Tibial artery (tissue), 4 donors: ENCODE measurements around the gene EID1.

Experiments used
- DNase-seq, 2 donors: peaks; one replicate each; pipeline ENCODE4 v3.0.0-alpha.2; 2019
- H3K27ac ChIP-seq, 2 donors: fragments of 200-600 bp; sonication (generic) in 1 of 2; 1 replicate in 1 of 2; 2 replicates in 1 of 2; pipeline ENCODE4 v1.5.1; 2018 to 2019; ENCODE audit warnings: mild to moderate bottlenecking in 1 of 2
- H3K27me3 ChIP-seq, 2 donors: fragments of 200-600 bp; sonication (generic) in 1 of 2; one replicate each; pipeline versions ENCODE4 v1.5.1 to v1.6.0; 2016 to 2019
- H3K36me3 ChIP-seq, 3 donors: fragments of 200-600 bp; sonication (generic) in 2 of 3; one replicate each; pipeline ENCODE4 v1.5.1; 2016 to 2019; ENCODE audit warnings: mild to moderate bottlenecking in 2 of 3
- H3K4me1 ChIP-seq, 4 donors: fragments of 200-600 bp; sonication (generic) in 2 of 4; 1 replicate in 3 of 4; 2 replicates in 1 of 4; pipeline ENCODE4 v1.5.1; 2016 to 2019
- H3K4me3 ChIP-seq, 2 donors: fragments of 200-600 bp; sonication (generic) in 1 of 2; 1 replicate in 1 of 2; 2 replicates in 1 of 2; pipeline ENCODE4 v1.5.1; 2018 to 2019; ENCODE audit warnings: mild to moderate bottlenecking in 2 of 2
- H3K9me3 ChIP-seq, 3 donors: fragments of 200-600 bp; sonication (generic) in 1 of 3; one replicate each; pipeline ENCODE4 v1.5.1; 2016 to 2019
- intact Hi-C: fragments of 100-400 bp; cut with DNase I; formaldehyde crosslinking; loops from one replicate; pipeline ENCODE4 v1.15.0; 2023; ENCODE audit warnings: low total_unique reads
- TF ChIP-seq, protein P1 (sequence below), 2 experiments: fragments of 200-600 bp in 1 of 2; fragments of 450-650 bp in 1 of 2; IDR thresholded peaks; one replicate each; pipeline ENCODE4 v1.5.1; 2017 to 2019; ENCODE audit warnings: antibody characterized with exemption in 2 of 2, mild to moderate bottlenecking in 1 of 2, moderate library complexity in 1 of 2

EID1 gene

DNA sequence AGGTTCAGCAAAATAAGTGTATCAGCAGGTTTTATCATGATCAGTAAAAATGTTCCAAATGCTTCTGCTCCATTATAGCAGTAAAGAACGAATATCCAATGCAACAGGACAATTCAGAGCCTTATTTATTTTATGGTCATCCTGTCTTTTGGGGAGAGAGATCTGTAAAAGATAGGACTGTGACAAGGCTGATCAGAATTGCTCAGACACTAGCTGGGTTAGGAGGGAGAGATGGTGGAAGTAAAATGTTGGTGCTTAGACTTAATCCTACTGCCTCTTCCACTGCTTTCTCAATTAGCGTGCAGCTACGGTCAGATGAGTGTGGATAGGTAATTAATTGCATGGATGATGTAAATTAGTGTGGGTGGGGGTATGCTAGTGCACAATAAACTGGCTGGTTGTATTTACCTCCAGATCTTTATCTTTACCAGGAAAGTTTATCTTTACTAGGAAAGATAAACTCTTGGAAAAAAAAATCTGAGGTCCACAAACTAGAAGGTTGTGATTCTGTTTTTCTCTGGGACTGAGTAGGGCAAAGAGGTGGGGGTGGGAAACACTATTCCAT, 2.2 kb downstream of the EID1 start:
- Histone ChIP-seq H3K9me3 (no peaks in the 10 kb centered on the region), H3K4me1 (peaks cover 0 to 22% (median 8%) of the 10 kb centered on the region in 4 donors), H3K36me3 (no peaks in the 10 kb centered on the region), H3K27me3 (no peaks in the 10 kb centered on the region), H3K4me3 (no peak overlapping the region), H3K27ac (no peak overlapping the region)
- DNase-seq, result no peak
- intact Hi-C loops, result no loop called here
- TF ChIP-seq, protein P1, sequence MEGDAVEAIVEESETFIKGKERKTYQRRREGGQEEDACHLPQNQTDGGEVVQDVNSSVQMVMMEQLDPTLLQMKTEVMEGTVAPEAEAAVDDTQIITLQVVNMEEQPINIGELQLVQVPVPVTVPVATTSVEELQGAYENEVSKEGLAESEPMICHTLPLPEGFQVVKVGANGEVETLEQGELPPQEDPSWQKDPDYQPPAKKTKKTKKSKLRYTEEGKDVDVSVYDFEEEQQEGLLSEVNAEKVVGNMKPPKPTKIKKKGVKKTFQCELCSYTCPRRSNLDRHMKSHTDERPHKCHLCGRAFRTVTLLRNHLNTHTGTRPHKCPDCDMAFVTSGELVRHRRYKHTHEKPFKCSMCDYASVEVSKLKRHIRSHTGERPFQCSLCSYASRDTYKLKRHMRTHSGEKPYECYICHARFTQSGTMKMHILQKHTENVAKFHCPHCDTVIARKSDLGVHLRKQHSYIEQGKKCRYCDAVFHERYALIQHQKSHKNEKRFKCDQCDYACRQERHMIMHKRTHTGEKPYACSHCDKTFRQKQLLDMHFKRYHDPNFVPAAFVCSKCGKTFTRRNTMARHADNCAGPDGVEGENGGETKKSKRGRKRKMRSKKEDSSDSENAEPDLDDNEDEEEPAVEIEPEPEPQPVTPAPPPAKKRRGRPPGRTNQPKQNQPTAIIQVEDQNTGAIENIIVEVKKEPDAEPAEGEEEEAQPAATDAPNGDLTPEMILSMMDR (IDR thresholded peaks at IDR 0.05), result no peak

DNA sequence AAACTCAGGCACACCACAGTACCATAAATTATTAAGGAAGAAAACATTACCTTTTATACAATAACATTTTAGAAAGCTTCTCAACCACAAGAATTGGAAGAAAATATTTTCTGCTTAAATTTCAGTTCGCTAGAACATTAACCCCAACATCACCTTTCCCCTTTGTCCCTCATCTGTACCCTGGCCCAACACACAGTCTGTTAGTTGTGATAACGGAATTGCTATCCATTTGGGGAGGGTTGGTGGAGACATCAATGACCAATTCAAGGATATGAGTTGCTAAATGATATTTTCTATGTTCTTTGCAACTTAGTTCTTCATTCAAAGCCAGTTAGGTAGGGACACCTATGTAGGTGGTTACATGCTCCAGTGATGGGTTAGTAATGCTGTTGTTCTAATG, 5.8 kb downstream of the EID1 start:
- DNase-seq, result no peak
- intact Hi-C loops, result no loop called here
- no peaks in the 10 kb centered on the region for H3K27me3 ChIP-seq
- H3K4me3 ChIP-seq, result no peak overlapping the region
- no peak overlapping the region for H3K27ac ChIP-seq
- no peaks in the 10 kb centered on the region for H3K36me3 ChIP-seq
- no peaks in the 10 kb centered on the region for H3K9me3 ChIP-seq
- H3K4me1 ChIP-seq, result peaks cover 0 to 25% (median 8%) of the 10 kb centered on the region in 4 donors
- TF ChIP-seq, protein P1 (IDR thresholded peaks at IDR 0.05), result no peak

GRCh38 chr15:48887144-48887543, 9.2 kb downstream of the EID1 start:
- Histone ChIP-seq H3K9me3 (no peaks in the 10 kb centered on the region), H3K4me3 (no peak overlapping the region), H3K4me1 (peaks cover 0 to 16% (median 0%) of the 10 kb centered on the region in 4 donors), H3K27me3 (no peaks in the 10 kb centered on the region), H3K27ac (no peak overlapping the region), H3K36me3 (no peaks in the 10 kb centered on the region)
- intact Hi-C loops, result no loop called here
- DNase-seq, result no peak
- TF ChIP-seq, protein P1 (IDR thresholded peaks at IDR 0.05), result no peak

DNA sequence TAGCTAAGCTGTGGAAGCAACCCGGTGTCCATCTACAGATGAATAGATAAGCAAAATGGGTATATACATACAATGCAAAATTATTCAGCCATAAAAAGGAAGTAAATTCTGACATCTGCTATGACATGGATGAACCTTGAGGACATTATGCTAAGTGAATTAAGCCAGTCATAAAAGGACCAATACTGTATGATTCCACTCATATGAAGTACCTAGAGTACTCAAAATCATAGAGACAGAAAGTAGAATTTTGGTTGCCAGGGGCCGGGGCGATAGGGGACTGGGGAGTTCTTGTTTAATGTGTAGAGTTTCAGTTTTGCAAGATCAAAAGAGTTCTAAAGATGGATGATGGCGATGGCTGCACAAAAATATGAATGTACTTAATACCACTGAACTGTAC, 10.3 kb downstream of the EID1 start:
- TF ChIP-seq, protein P1 (IDR thresholded peaks at IDR 0.05), result no peak
- intact Hi-C loops, result no loop called here
- peaks cover 0 to 16% (median 0%) of the 10 kb centered on the region in 4 donors for H3K4me1 ChIP-seq
- no peaks in the 10 kb centered on the region for H3K36me3 ChIP-seq
- peak overlapping the region in 1 of 2 donors; percentile 52 for H3K27ac ChIP-seq
- no peaks in the 10 kb centered on the region for H3K27me3 ChIP-seq
- H3K4me3 ChIP-seq, result no peak overlapping the region
- DNase-seq, result no peak
- no peaks in the 10 kb centered on the region for H3K9me3 ChIP-seq

- peak overlapping the region in 1 of 2 donors; percentile 52 for H3K27ac ChIP-seq
- no peaks in the 10 kb centered on the region for H3K27me3 ChIP-seq
- no peak overlapping the region for H3K4me3 ChIP-seq
- intact Hi-C loops, result no loop called here
- no peaks in the 10 kb centered on the region for H3K36me3 ChIP-seq
- no peaks in the 10 kb centered on the region for H3K9me3 ChIP-seq
- TF ChIP-seq, protein P1 (IDR thresholded peaks at IDR 0.05), result no peak
- peaks cover 0 to 16% (median 0%) of the 10 kb centered on the region in 4 donors for H3K4me1 ChIP-seq
- no peak for DNase-seq
These were observed 10.9 kb downstream of the EID1 start for GRCh38 chr15:48888836-48889235.

- H3K27ac ChIP-seq, result no peak overlapping the region
- no peak overlapping the region for H3K4me3 ChIP-seq
- peaks cover 0 to 16% (median 0%) of the 10 kb centered on the region in 4 donors for H3K4me1 ChIP-seq
- TF ChIP-seq, protein P1 (IDR thresholded peaks at IDR 0.05), result no peak
- intact Hi-C loops, result no loop called here
- H3K9me3 ChIP-seq, result no peaks in the 10 kb centered on the region
- H3K36me3 ChIP-seq, result no peaks in the 10 kb centered on the region
- DNase-seq, result no peak
- no peaks in the 10 kb centered on the region for H3K27me3 ChIP-seq
These were observed 12.0 kb downstream of the EID1 start for GRCh38 chr15:48889925-48890324.
